ENCODE data around the gene ANKUB1. TPM values are rescaled to one million over a fixed set of nuclear protein-coding genes. Genes with fewer than 3 reads are reported as not detected.

ANKUB1 gene
- total RNA-seq, 3 donors from 2014 or later, result not detected

DNA sequence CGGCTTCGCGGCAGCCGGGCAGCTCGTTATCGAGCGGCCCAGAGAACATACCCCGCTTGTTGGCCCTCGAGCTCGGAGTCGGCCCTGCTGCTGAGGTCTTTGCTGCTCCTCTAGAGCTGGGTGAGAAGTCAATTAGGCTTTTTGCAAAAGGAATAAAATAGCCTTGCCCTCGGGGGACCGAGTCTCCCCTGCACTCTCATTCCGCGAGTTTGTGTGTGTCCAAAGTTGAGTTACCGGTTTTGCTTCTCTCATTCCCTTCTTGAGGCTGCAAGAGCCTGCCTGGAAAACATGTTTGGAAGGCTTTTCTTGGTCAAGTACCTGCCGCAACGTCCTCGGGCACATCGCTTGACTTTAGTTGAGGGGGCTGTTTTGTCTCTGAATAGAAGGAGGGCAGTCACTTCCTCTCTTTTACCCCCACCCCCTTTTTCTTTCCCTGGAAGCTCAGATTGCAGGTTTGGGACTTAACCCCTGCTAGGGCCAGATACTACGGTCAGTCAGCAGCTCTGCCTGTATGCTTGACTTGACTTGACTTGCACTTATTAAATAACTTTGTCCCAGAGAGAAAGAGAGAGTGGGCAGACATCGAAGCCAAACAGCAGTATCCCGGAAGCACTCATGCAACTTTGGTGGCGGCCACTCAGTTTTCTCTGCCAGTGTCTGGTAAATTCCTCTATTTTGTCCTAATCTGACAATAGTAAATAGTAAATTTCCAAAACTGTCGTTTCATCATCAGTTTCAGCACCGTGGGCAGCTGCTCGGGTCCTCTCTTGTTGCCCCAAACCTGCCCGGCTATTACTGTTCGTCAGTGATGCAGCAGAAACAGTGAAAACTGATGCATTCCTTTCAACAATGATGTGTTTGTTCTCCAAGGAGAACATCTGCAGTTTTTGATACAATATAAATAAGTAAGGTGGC lies 21.3 kb upstream of the ANKUB1 start:
- no peak for TF ChIP-seq POLR2AphosphoS5 (IDR thresholded peaks at IDR 0.05)
- Histone ChIP-seq H3K4me1 (peaks cover 0 to 23% of the 10 kb centered on the region in 2 donors), H3K27ac (peak overlapping the region; percentile 98 to 99), H3K4me3 (peak overlapping the region; percentile 68 to 90 (median 90)), H3K27me3 (no peaks in the 10 kb centered on the region), H3K9me3 (no peaks in the 10 kb centered on the region), H3K36me3 (no peaks in the 10 kb centered on the region)
- intact Hi-C loops (cut with DNase I; ENCODE audit: low total_unique reads), result no loop called here
- DNase-seq (ENCODE audit: low spot score in 2 of 2), result peak in 1 of 2 donors; percentile 50

DNA sequence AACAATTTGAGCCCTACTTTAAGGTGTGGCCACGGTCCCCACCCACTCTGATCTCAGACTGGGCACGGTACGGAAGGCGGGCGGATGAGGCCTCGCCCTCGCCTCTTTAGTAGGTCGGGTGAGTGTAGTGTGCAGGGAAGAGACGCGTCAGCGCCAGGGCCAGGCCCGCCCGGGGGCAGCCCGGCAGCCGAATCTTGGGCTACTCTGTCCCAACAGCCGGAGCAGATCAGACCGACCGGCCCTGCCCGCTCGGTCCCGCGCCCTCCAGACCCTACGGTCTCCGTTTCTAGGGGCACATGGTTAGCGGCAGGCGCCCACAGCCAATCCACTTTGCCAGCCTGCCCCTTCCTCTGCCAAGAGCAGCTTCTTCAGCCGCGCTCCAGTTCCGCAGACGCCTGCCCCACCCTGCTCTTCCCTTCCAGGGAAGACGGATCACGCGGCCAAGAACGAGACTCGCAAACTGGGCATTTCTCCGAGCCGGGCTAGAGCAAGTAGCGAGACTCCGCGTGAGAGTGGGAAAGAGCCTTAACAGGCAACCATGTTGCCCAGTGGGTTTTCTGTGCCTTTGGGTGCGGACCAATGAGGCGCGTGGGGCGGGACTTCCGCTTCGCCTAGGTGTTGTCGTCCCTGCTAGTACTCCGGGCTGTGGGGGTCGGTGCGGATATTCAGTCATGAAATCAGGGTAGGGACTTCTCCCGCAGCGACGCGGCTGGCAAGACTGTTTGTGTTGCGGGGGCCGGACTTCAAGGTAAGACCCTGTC lies 20.4 kb upstream of the ANKUB1 start, which contains the start of gene RNF13:
Gene RNF13, plus strand, starts transcription at position 610 of the 761 bp plus-strand sequence. CDS start 32,812 bp downstream, outside the sequence.
- H3K36me3 ChIP-seq, result no peaks in the 10 kb centered on the region
- H3K4me1 ChIP-seq, result peaks cover 0 to 23% of the 10 kb centered on the region in 2 donors
- peak; percentile 96 for DNase-seq (ENCODE audit: low spot score in 2 of 2)
- intact Hi-C loops (cut with DNase I; ENCODE audit: low total_unique reads), result no loop called here
- TF ChIP-seq, protein P1, sequence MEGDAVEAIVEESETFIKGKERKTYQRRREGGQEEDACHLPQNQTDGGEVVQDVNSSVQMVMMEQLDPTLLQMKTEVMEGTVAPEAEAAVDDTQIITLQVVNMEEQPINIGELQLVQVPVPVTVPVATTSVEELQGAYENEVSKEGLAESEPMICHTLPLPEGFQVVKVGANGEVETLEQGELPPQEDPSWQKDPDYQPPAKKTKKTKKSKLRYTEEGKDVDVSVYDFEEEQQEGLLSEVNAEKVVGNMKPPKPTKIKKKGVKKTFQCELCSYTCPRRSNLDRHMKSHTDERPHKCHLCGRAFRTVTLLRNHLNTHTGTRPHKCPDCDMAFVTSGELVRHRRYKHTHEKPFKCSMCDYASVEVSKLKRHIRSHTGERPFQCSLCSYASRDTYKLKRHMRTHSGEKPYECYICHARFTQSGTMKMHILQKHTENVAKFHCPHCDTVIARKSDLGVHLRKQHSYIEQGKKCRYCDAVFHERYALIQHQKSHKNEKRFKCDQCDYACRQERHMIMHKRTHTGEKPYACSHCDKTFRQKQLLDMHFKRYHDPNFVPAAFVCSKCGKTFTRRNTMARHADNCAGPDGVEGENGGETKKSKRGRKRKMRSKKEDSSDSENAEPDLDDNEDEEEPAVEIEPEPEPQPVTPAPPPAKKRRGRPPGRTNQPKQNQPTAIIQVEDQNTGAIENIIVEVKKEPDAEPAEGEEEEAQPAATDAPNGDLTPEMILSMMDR (IDR thresholded peaks at IDR 0.05), result no peak
- TF ChIP-seq POLR2A (IDR thresholded peaks at IDR 0.05) (peak; percentile 17), POLR2AphosphoS5 (IDR thresholded peaks at IDR 0.05) (peak; percentile 42 to 85 (median 80))
- H3K27ac ChIP-seq, result peak within 1 kb of the TSS; percentile 98 to 99
- peak within 1 kb of the TSS; percentile 68 to 90 (median 90) for H3K4me3 ChIP-seq
- H3K27me3 ChIP-seq, result no peaks in the 10 kb centered on the region
- H3K9me3 ChIP-seq, result no peaks in the 10 kb centered on the region

DNA sequence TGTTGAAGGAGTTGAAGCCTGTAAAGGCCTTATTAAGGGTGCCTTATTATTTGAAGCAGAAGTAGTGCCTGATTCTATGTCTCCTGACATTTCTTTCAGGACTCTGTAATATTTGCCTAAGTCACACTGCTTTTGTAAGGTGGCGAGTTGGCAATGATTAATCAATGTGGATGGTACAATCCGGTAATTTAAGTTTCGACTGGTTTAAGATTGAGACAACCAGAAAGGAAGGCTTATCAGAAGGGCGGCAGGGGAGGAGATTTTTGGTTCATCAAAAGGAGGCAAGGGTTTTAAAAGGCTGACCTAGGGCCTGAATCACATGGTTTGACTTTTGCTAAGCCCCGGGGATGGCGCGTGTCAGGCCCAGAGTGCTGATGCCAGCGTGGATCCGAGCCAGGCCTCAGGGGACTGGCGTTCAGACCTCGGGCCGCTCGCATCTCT lies 19.8 kb upstream of the ANKUB1 start:
- Histone ChIP-seq H3K36me3 (no peaks in the 10 kb centered on the region), H3K27me3 (no peaks in the 10 kb centered on the region), H3K4me3 (peak overlapping the region; percentile 68 to 90 (median 90)), H3K4me1 (peaks cover 0 to 23% of the 10 kb centered on the region in 2 donors), H3K27ac (peak overlapping the region; percentile 98 to 99), H3K9me3 (no peaks in the 10 kb centered on the region)
- intact Hi-C loops (cut with DNase I; ENCODE audit: low total_unique reads), result no loop called here
- no peak for TF ChIP-seq POLR2AphosphoS5 (IDR thresholded peaks at IDR 0.05)
- no peak for TF ChIP-seq POLR2A (IDR thresholded peaks at IDR 0.05)
- TF ChIP-seq, protein P1 (IDR thresholded peaks at IDR 0.05), result no peak
- DNase-seq (ENCODE audit: low spot score in 2 of 2), result no peak

DNA sequence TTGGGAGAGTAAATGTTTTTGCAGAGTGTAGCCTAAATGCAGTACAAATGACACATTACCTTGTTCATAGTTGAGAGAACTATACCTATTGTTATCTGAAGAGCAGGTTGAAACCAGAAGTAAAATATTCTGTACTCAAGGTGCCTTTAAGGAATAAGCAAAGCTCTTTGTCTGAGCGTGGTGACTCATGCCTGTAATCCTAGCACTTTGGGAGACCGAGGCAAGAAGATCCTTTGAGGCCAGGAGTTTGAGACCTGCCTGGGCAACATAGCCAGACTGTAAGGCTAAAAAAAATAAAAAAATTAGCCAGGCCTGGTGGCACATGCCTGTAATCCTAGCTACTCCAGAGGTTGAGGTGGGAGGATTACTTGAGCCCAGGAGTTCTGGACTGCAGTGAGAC lies 18.5 kb upstream of the ANKUB1 start:
- H3K9me3 ChIP-seq, result no peaks in the 10 kb centered on the region
- TF ChIP-seq POLR2A (IDR thresholded peaks at IDR 0.05) (no peak), POLR2AphosphoS5 (IDR thresholded peaks at IDR 0.05) (no peak)
- TF ChIP-seq, protein P1 (IDR thresholded peaks at IDR 0.05), result no peak
- H3K4me3 ChIP-seq, result no peak overlapping the region
- no peak for DNase-seq (ENCODE audit: low spot score in 2 of 2)
- intact Hi-C loops (cut with DNase I; ENCODE audit: low total_unique reads), result no loop called here
- H3K27me3 ChIP-seq, result no peaks in the 10 kb centered on the region
- H3K36me3 ChIP-seq, result no peaks in the 10 kb centered on the region
- H3K4me1 ChIP-seq, result peaks cover 0 to 18% of the 10 kb centered on the region in 2 donors
- H3K27ac ChIP-seq, result no peak overlapping the region

DNA sequence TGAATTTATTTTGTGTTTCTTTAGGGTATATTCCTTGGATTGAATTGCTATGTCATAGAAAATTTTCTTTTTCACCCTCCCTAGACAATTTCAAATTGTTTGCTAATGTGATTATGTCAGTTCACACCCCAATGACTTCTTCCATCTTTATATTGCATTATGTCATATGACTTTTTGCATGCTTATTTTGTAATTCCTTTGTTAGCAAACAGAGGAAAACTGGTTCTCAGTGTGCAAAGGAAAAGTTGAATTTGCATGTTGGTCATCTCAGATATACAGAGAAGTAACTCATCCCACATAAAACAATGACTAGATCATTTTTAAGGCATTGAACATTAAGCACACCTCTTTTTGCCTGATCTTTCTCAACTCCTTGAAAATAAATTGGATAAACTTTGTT lies 17.3 kb upstream of the ANKUB1 start:
- intact Hi-C loops (cut with DNase I; ENCODE audit: low total_unique reads), result no loop called here
- no peak overlapping the region for H3K27ac ChIP-seq
- H3K4me3 ChIP-seq, result no peak overlapping the region
- no peaks in the 10 kb centered on the region for H3K36me3 ChIP-seq
- no peak for DNase-seq (ENCODE audit: low spot score in 2 of 2)
- no peaks in the 10 kb centered on the region for H3K27me3 ChIP-seq
- TF ChIP-seq, protein P1 (IDR thresholded peaks at IDR 0.05), result no peak
- TF ChIP-seq POLR2A (IDR thresholded peaks at IDR 0.05) (no peak), POLR2AphosphoS5 (IDR thresholded peaks at IDR 0.05) (no peak)
- no peaks in the 10 kb centered on the region for H3K9me3 ChIP-seq
- H3K4me1 ChIP-seq, result peaks cover 0 to 7% of the 10 kb centered on the region in 2 donors

All from breast epithelium (tissue), 4 donors.